H1 (cell line): ENCODE results near the gene SBF1. TPM values are rescaled to one million over a fixed set of nuclear protein-coding genes. Genes with fewer than 3 reads are reported as not detected.

ENCODE experiments used
- CTCF ChIA-PET: fragments of 300-600 bp; sonication (Branson Sonifier 250); formaldehyde crosslinking; loops from one replicate; lab custom pipeline; 2021; ENCODE audit not compliant: partially characterized antibody; lab: Charles Lee
- POLR2A ChIA-PET: fragments of 300-600 bp; sonication (Branson Sonifier 250); formaldehyde crosslinking; loops from one replicate; lab custom pipeline; 2021; ENCODE audit warnings: inconsistent platforms; ENCODE audit not compliant: partially characterized antibody; lab: Charles Lee
- DNase-seq, 2 experiments: peaks; one replicate each; pipeline versions ENCODE4 v3.0.0 to v3.0.0-alpha.2; 2010 to 2022; ENCODE audit warnings: low spot score in 2 of 2, low read depth in 1 of 2, mixed read lengths in 1 of 2
- FAIRE-seq: peaks from 2 replicates; lab custom pipeline; 2011; peaks lifted over from hg19 to GRCh38; lab: Jason Lieb, UNC
- H2AFZ ChIP-seq: 2 replicates; pipeline ENCODE4 v1.8.1; 2012; ENCODE audit warnings: low read length, inconsistent platforms
- H2AK5ac ChIP-seq: 2 replicates; pipeline ENCODE4 v1.6.1; 2013; ENCODE audit warnings: low read depth, low read length
- H2BK120ac ChIP-seq: replicated peaks from 2 replicates; pipeline ENCODE3; 2013; ENCODE audit warnings: low read depth, low read length, inconsistent platforms
- H2BK12ac ChIP-seq: 2 replicates; pipeline ENCODE4 v1.6.1; 2013; ENCODE audit warnings: low read depth, low read length
- H2BK15ac ChIP-seq: 2 replicates; pipeline ENCODE4 v1.6.1; 2013; ENCODE audit warnings: low read length
- H2BK20ac ChIP-seq: 2 replicates; pipeline ENCODE4 v1.6.1; 2013; ENCODE audit warnings: low read length
- H2BK5ac ChIP-seq: 2 replicates; pipeline ENCODE4 v1.6.1; 2013; ENCODE audit warnings: low read depth, low read length
- H3K14ac ChIP-seq: 2 replicates; pipeline ENCODE4 v1.6.1; 2013; ENCODE audit warnings: inconsistent platforms; ENCODE audit not compliant: insufficient read length
- H3K18ac ChIP-seq: 2 replicates; pipeline ENCODE4 v1.6.1; 2013; ENCODE audit warnings: low read length; ENCODE audit errors: extremely low read depth
- H3K23ac ChIP-seq: 2 replicates; pipeline ENCODE4 v1.6.1; 2013; ENCODE audit warnings: inconsistent platforms; ENCODE audit not compliant: insufficient read length
- H3K23me2 ChIP-seq: 2 replicates; pipeline ENCODE4 v1.6.1; 2013; ENCODE audit warnings: low read depth, low read length
- H3K27ac ChIP-seq: 2 replicates; pipeline ENCODE4 v1.6.1; 2011; ENCODE audit warnings: low read depth, low read length, inconsistent platforms
- H3K27me3 ChIP-seq, 4 experiments: replicated peaks in 1 of 4; 1 replicate in 1 of 4; 2 replicates in 3 of 4; pipeline versions ENCODE4 v1.6.1 to v1.8.1; 2011 to 2013; ENCODE audit warnings: low read length in 3 of 4, mild to moderate bottlenecking in 3 of 4, inconsistent platforms in 2 of 4, mixed read lengths in 2 of 4, moderate library complexity in 1 of 4; ENCODE audit not compliant: control insufficient read depth in 3 of 4, insufficient read depth in 3 of 4; ENCODE audit errors: extremely low read depth in 1 of 4
- H3K36me3 ChIP-seq, 4 experiments: 2 replicates each; pipeline versions ENCODE4 v1.6.1 to v1.8.1; 2011 to 2013; ENCODE audit warnings: mild to moderate bottlenecking in 4 of 4, low read length in 3 of 4, moderate library complexity in 2 of 4, control low read depth in 1 of 4, inconsistent platforms in 1 of 4; ENCODE audit not compliant: insufficient read depth in 4 of 4, control insufficient read depth in 2 of 4
- H3K4ac ChIP-seq: replicated peaks from 2 replicates; pipeline ENCODE3; 2013; ENCODE audit warnings: low read length, low read depth, mixed read lengths, inconsistent platforms; ENCODE audit not compliant: insufficient read length
- H3K4me1 ChIP-seq, 4 experiments: replicated peaks in 1 of 4; 1 replicate in 1 of 4; 2 replicates in 3 of 4; pipeline versions ENCODE4 v1.6.1 to v1.8.1; 2011 to 2013; ENCODE audit warnings: low read length in 3 of 4, inconsistent platforms in 2 of 4, mixed read lengths in 1 of 4; ENCODE audit not compliant: insufficient read depth in 4 of 4, control insufficient read depth in 3 of 4
- H3K4me2 ChIP-seq, 2 experiments: 2 replicates each; pipeline versions ENCODE4 v1.6.1 to v1.8.1; 2011 to 2013; ENCODE audit warnings: low read depth in 2 of 2, low read length in 2 of 2, control low read depth in 1 of 2, inconsistent platforms in 1 of 2, mild to moderate bottlenecking in 1 of 2; ENCODE audit not compliant: insufficient read depth in 1 of 2
- H3K4me3 ChIP-seq, 4 experiments: fragments of 200-600, 300-600 bp in 1 of 4; sonication (generic), shearing (Covaris generic), sonication (Bioruptor Twin) in 1 of 4; 2 replicates each; pipeline versions ENCODE4 v1.5.1 to v1.8.1; 2011 to 2016; ENCODE audit warnings: low read length in 4 of 4, low read depth in 3 of 4, control low read depth in 2 of 4, inconsistent platforms in 2 of 4, mild to moderate bottlenecking in 2 of 4, mixed read lengths in 1 of 4, moderate library complexity in 1 of 4; ENCODE audit not compliant: insufficient read depth in 2 of 4; ENCODE audit errors: extremely low read depth in 1 of 4
- H3K56ac ChIP-seq: replicated peaks from 2 replicates; pipeline ENCODE3; 2013; ENCODE audit warnings: low read depth, mild to moderate bottlenecking, mixed read lengths, low read length, inconsistent platforms; ENCODE audit not compliant: insufficient read length
- H3K79me1 ChIP-seq: 2 replicates; pipeline ENCODE4 v1.6.1; 2013; ENCODE audit warnings: low read depth, low read length, control low read depth
- H3K79me2 ChIP-seq, 2 experiments: 2 replicates each; pipeline versions ENCODE4 v1.6.1 to v1.8.1; 2012 to 2013; ENCODE audit warnings: low read length in 2 of 2, mild to moderate bottlenecking in 2 of 2, inconsistent platforms in 1 of 2; ENCODE audit not compliant: insufficient read depth in 2 of 2, control insufficient read depth in 1 of 2
- H3K9ac ChIP-seq, 4 experiments: replicated peaks in 1 of 4; 1 replicate in 1 of 4; 2 replicates in 3 of 4; pipeline versions ENCODE4 v1.6.1 to v1.8.1; 2011 to 2013; ENCODE audit warnings: low read depth in 3 of 4, low read length in 3 of 4, control low read depth in 2 of 4, mild to moderate bottlenecking in 2 of 4, moderate library complexity in 2 of 4, inconsistent platforms in 1 of 4; ENCODE audit errors: extremely low read depth in 1 of 4
- H3K9me3 ChIP-seq, 2 experiments: 2 replicates each; pipeline versions ENCODE4 v1.6.1 to v1.8.1; 2012 to 2013; ENCODE audit warnings: mild to moderate bottlenecking in 2 of 2, moderate library complexity in 2 of 2, control low read depth in 1 of 2, inconsistent platforms in 1 of 2, low read depth in 1 of 2, low read length in 1 of 2, mixed read lengths in 1 of 2; ENCODE audit not compliant: insufficient read depth in 2 of 2
- H4K20me1 ChIP-seq, 2 experiments: replicated peaks in 1 of 2; 2 replicates each; pipeline versions ENCODE3 to v1.8.1; 2011 to 2013; ENCODE audit warnings: inconsistent platforms in 2 of 2, low read length in 2 of 2, mild to moderate bottlenecking in 1 of 2; ENCODE audit not compliant: insufficient read depth in 2 of 2, control insufficient read depth in 1 of 2
- H4K5ac ChIP-seq: 2 replicates; pipeline ENCODE4 v1.6.1; 2013; ENCODE audit warnings: low read length, low read depth, mixed read lengths, inconsistent platforms; ENCODE audit not compliant: insufficient read length
- H4K8ac ChIP-seq: 2 replicates; pipeline ENCODE4 v1.8.0; 2013; ENCODE audit warnings: mild to moderate bottlenecking, moderate library complexity, low read length, inconsistent platforms; ENCODE audit not compliant: insufficient read depth; ENCODE audit errors: extremely low read depth
- H4K91ac ChIP-seq: replicated peaks from 2 replicates; pipeline ENCODE3; 2013; ENCODE audit warnings: low read length, mixed read lengths, inconsistent platforms; ENCODE audit not compliant: insufficient read length
- CREB1 ChIP-seq: IDR thresholded peaks from 2 replicates; pipeline ENCODE4 v1.6.1; 2012; ENCODE audit warnings: inconsistent platforms
- FOSL1 ChIP-seq: IDR thresholded peaks from 2 replicates; pipeline ENCODE4 v1.6.1; 2011; ENCODE audit warnings: mild to moderate bottlenecking, low read depth, low read length, moderate library complexity; ENCODE audit not compliant: insufficient read depth
- GABPA ChIP-seq: IDR thresholded peaks from 2 replicates; pipeline ENCODE4 v1.6.1; 2011; ENCODE audit warnings: mild to moderate bottlenecking, low read length, moderate library complexity, borderline replicate concordance; ENCODE audit not compliant: insufficient read depth
- KDM1A ChIP-seq: fragments of 200-600, 300-600 bp; sonication (generic); IDR thresholded peaks from 2 replicates; pipeline ENCODE4 v1.7.1; 2016; ENCODE audit warnings: mild to moderate bottlenecking, low read length, borderline replicate concordance
- POLR2A ChIP-seq, 2 experiments: IDR thresholded peaks; 1 replicate in 1 of 2; 2 replicates in 1 of 2; pipeline ENCODE4 v1.6.1; 2011; ENCODE audit warnings: low read depth in 2 of 2, low read length in 2 of 2, mild to moderate bottlenecking in 2 of 2; ENCODE audit errors: control extremely low read depth in 1 of 2
- POLR2AphosphoS5 ChIP-seq: IDR thresholded peaks from 2 replicates; pipeline ENCODE4 v1.6.1; 2011; ENCODE audit warnings: low read depth, low read length
- WGBS, 2 experiments: shearing (Covaris generic) in 1 of 2; methylation state at CpG; one replicate each; pipeline versions ENCODE4 v1.1.6 to v1.1.7; 2013 to 2015; ENCODE audit warnings: low lambda C conversion rate in 2 of 2, mixed read lengths in 2 of 2, inconsistent platforms in 1 of 2, low coverage in 1 of 2, missing lambda C conversion rate in 1 of 2; ENCODE audit not compliant: insufficient replicate concordance in 2 of 2, insufficient coverage in 1 of 2, insufficient read length in 1 of 2; ENCODE audit errors: extremely low coverage in 1 of 2, missing lambda C conversion rate in 1 of 2; 5-methylcytosine and 5-hydroxymethylcytosine counted together
- polyA plus RNA-seq, 7 experiments: library from polyadenylated mRNA; depleted of rRNA in 3 of 7; stranded (reverse) in 5 of 7; unstranded in 2 of 7; fragments of >200 nt in 5 of 7; fragments of 200-250 nt in 2 of 7; gene quantifications; 1 replicate in 5 of 7; 2 replicates in 1 of 7; 4 replicates in 1 of 7; pipeline versions ENCODE4 v1.2.1 to v1.2.3, GENCODE V29; 2011 to 2013; ENCODE audit warnings: missing spikeins in 2 of 7, mixed read lengths in 2 of 7
- total RNA-seq: library from RNA; stranded (reverse); fragmentation: NEBNext Ultra II Directional; extraction: Animal tissue kit (Norgen Biotek cat#: 25700); gene quantifications from 2 replicates; pipeline ENCODE4 v1.2.1, GENCODE V29; 2021

SBF1 gene
- total and polyA plus RNA-seq, 2 of the 8 experiments (the other 6 are each of a cell fraction or from before 2014, with no cell fraction given), result 29.1 to 71.5 TPM

DNA sequence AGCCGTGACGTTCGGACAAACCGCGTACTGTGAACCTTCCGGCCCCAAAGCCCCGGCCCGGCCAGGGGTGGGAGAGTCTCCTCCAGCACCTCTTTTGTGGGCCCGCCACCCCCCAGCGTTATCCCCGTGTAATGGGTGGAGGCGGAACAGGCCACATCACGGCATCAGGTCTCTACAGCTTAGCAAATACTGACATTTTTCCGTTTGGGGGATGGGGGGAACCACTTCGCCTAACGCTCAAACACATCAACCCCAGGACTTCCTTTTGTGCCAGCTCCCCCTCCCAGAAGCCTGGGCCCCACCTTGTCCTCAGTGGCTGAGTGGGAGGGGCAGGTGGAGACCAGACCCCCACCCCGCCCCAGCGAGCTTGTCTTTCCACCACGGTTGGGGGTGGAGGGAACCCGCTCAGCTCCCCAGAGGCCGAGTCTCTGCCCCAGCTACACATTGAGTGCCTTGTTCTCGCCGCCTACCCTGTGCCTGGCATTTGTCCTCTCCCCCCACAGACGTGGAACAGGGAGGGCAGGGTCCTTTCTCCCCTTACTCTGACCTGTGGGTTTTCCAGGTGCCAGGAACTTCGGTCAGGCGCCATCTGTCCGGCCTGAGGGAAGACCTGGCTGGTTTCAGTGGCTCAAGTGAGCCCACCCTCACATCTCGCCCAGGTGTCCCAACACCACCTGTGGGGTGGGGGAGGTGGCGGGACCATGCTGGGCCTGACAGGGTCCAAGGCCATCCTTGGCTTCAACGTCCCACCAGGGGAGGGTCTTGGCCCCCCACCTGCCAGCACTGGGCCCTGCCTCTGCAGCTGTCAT, 29.6 kb downstream of the SBF1 start:
- Histone ChIP-seq H4K5ac (no peak overlapping the region), H3K14ac (no peak overlapping the region), H4K20me1 (peaks cover 19 to 21% of the 10 kb centered on the region in 2 experiments), H3K79me1 (no peaks in the 10 kb centered on the region), H3K27ac (no peak overlapping the region), H3K4me2 (no peak overlapping the region), H3K23me2 (no peaks in the 10 kb centered on the region), H3K23ac (no peak overlapping the region), H4K8ac (no peak overlapping the region), H3K56ac (no peak overlapping the region), H3K4me1 (peaks cover 0 to 9% (median 4%) of the 10 kb centered on the region in 4 experiments; a peak in 5 of 7 replicates), H2AK5ac (no peak overlapping the region), H3K27me3 (no peaks in the 10 kb centered on the region), H2BK12ac (no peak overlapping the region), H3K79me2 (no peaks in the 10 kb centered on the region), H4K91ac (no peak overlapping the region), H2BK120ac (no peak overlapping the region), H3K36me3 (peaks cover 4 to 21% (median 12%) of the 10 kb centered on the region in 4 experiments; a peak in 6 of 8 replicates), H2AFZ (no peak overlapping the region), H3K18ac (no peak overlapping the region), H3K4me3 (no peak overlapping the region), H3K9me3 (no peaks in the 10 kb centered on the region), H3K9ac (no peak overlapping the region), H2BK15ac (no peak overlapping the region), H2BK20ac (no peak overlapping the region), H2BK5ac (no peak overlapping the region), H3K4ac (no peak overlapping the region)
- 90% methylated on average over 27 of the region's 30 CpGs; no CpG with 5 or more reads in 1 of the 2 experiments for WGBS, 2 experiments
- no peak for DNase-seq
- FAIRE-seq, result no peak
- ChIA-PET CTCF (interaction anchor here (0.6 to 1.9 kb wide), 6 partner anchors 12 to 254 kb away, joined by 3 to 5 read pairs (median 4); no protein-coding TSS in a partner anchor), POLR2A (interaction anchor here (0.9 to 1.7 kb wide), 6 partner anchors 12 to 255 kb away, joined by 3 to 6 read pairs (median 3); partner anchors contain the start of genes LMF2 and NCAPH2)
- no peak for TF ChIP-seq GABPA
- no peak for TF ChIP-seq KDM1A
- TF ChIP-seq CREB1, result no peak
- peak; percentile 37; the same call in 1 of the 2 replicates for TF ChIP-seq POLR2AphosphoS5
- no peak for TF ChIP-seq FOSL1
- TF ChIP-seq POLR2A (IDR thresholded peaks at IDR 0.05; ENCODE audit: control extremely low read depth in 1 of 2, low read depth in 2 of 2, low read length in 2 of 2), result 0 out of 3 replicates have a peak, but pooled peaks of 1 of the 2 experiments have one; percentile 46
